ENCODE measurements around the gene RAB3A. TPM values are rescaled to one million over a fixed set of nuclear protein-coding genes. Genes with fewer than 3 reads are reported as not detected.

RAB3A gene
- total and polyA plus RNA-seq, 2 donors (not counting 3 experiments of a cell fraction or from before 2014, with no cell fraction given): 0.88 to 0.90 TPM

DNA sequence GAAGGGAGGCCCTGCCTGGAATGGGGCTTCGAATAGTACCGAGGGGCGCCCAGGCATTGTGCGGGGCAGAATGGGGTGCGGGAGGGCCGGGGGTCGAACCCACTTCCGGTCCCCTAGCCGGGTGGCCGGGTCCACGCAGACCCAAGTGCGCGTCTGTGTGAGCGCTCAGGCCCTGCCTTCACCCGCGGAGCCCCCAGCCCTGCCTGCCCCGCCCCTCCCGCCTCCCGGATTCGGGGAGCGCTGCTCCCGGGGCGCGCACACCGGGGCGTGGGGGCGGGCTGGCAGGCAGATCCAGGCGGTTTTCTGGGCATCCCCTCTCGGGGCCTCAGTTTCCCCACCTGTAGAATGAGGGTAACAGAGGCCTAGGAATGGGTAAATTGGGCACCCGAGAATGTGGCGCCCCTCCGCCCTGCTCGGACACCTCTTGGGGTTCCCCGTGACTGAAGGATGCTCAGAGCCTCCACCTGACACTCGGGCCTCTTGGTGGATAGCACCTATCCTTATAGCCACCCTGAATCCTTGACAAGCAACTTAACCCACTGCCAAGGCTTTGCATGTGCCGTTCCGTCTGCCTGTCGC lies 50.2 kb downstream of the RAB3A start:
- Histone ChIP-seq H2AFZ (ENCODE audit: low read depth, low read length) (peak overlapping the region; percentile 66), H3K27ac (ENCODE audit: insufficient read depth, low read depth, low read length) (peak overlapping the region; percentile 88), H3K79me2 (ENCODE audit: control insufficient read depth, insufficient read depth, low read length) (peaks cover 11% of the 10 kb centered on the region), H3K36me3 (ENCODE audit: control insufficient read depth in 2 of 2, extremely low read depth in 1 of 2, insufficient read depth in 2 of 2, low read length in 2 of 2) (peaks cover 0 to 4% of the 10 kb centered on the region in 2 experiments), H3K4me3 (replicated peaks in 1 of 3; ENCODE audit: insufficient read depth in 1 of 3, low read depth in 1 of 3, low read length in 3 of 3) (peak overlapping the region; percentile 43 to 75 (median 53)), H3K4me2 (ENCODE audit: insufficient read depth, low read length) (peak overlapping the region; percentile 57), H3K27me3 (ENCODE audit: control insufficient read depth in 2 of 2, insufficient read depth in 2 of 2, low read length in 2 of 2) (no peaks in the 10 kb centered on the region), H3K9ac (replicated peaks; ENCODE audit: extremely low read depth, insufficient read depth, low read length) (peak overlapping the region; percentile 99), H3K9me3 (replicated peaks; ENCODE audit: control insufficient read depth, insufficient read depth, low read length) (no peaks in the 10 kb centered on the region), H3K9me1 (replicated peaks; ENCODE audit: control insufficient read depth, extremely low read depth, insufficient read depth, low read length) (no peaks in the 10 kb centered on the region), H4K20me1 (replicated peaks; ENCODE audit: control insufficient read depth, extremely low read depth, insufficient read depth, low read length) (no peaks in the 10 kb centered on the region), H3K4me1 (ENCODE audit: control insufficient read depth, extremely low read depth, insufficient read depth, low read length) (peaks cover 23% of the 10 kb centered on the region)
- ChIA-PET CTCF (no interaction called here), POLR2A (no interaction called here)
- dilution Hi-C loops (cut with MboI; ENCODE audit: extremely low pct_ligation_motif_present, low sequenced_read_pairs): no loop called here
- intact Hi-C loops (cut with micrococcal nuclease): loop anchor here (2.0 kb wide), 2 partner anchors 39 to 51 kb away; partner anchors contain the start of genes MPV17L2 and RAB3A
- TF ChIP-seq POLR2AphosphoS5 (IDR thresholded peaks at IDR 0.05; ENCODE audit: insufficient read depth, low read depth, low read length) (no peak), EZH2 (IDR thresholded peaks at IDR 0.05; ENCODE audit: borderline replicate concordance, low read depth, low read length, severe bottlenecking) (no peak), MAX (IDR thresholded peaks at IDR 0.05; ENCODE audit: insufficient read depth, insufficient read length) (no peak), MYC (IDR thresholded peaks at IDR 0.05; ENCODE audit: low read depth, low read length) (no peak), GATA2 (IDR thresholded peaks at IDR 0.05; ENCODE audit: insufficient read depth, insufficient read length, low read depth, low read length) (no peak), FOS (IDR thresholded peaks at IDR 0.05; ENCODE audit: borderline replicate concordance, insufficient read depth, low read length) (no peak), POLR2A (IDR thresholded peaks at IDR 0.05; ENCODE audit: low read depth, low read length) (no peak), JUN (IDR thresholded peaks at IDR 0.05; ENCODE audit: borderline replicate concordance, insufficient read depth, insufficient read length, low read depth) (no peak)
- BruUV-seq (replicated peaks): no TSS peak
- DNase-seq (ENCODE audit: low read depth, low spot score): no peak
- FAIRE-seq: no peak
